HEK293 (cell line): ENCODE results near the gene LSP1.

Experiments used
- CTCF ChIA-PET: fragments of 350-600 bp; formaldehyde crosslinking; extraction: SDS; loops from one replicate; lab custom pipeline; 2021; ENCODE audit warnings: antibody characterized with exemption; lab: Yijun Ruan, JAX
- POLR2A ChIA-PET: fragments of 300-600 bp; formaldehyde crosslinking; extraction: SDS; loops from one replicate; lab custom pipeline; 2020; ENCODE audit warnings: antibody characterized with exemption, inconsistent platforms; lab: Yijun Ruan, JAX
- H3K27ac ChIP-seq: fragments of 200-500 bp; sonication (Bioruptor generic); 2 replicates; pipeline ENCODE4 v1.5.1; 2014; ENCODE audit warnings: low read depth, low read length, control low read depth, inconsistent platforms; ENCODE audit errors: extremely low read depth
- H3K36me3 ChIP-seq, 2 experiments: fragments of 200-500 bp in 1 of 2; sonication (Bioruptor generic) in 1 of 2; 1 replicate in 1 of 2; 2 replicates in 1 of 2; pipeline ENCODE4 v1.5.1; 2014 to 2017; ENCODE audit warnings: inconsistent platforms in 2 of 2, low read length in 2 of 2; ENCODE audit not compliant: control insufficient read depth in 2 of 2, insufficient read depth in 1 of 2
- H3K4me1 ChIP-seq: fragments of 200-500 bp; sonication (Bioruptor generic); 2 replicates; pipeline ENCODE4 v1.5.1; 2014; ENCODE audit warnings: mild to moderate bottlenecking, low read length, inconsistent platforms; ENCODE audit not compliant: control insufficient read depth, insufficient read depth
- H3K4me3 ChIP-seq: 2 replicates; pipeline ENCODE4 v1.5.1; 2011; ENCODE audit warnings: low read depth, mild to moderate bottlenecking, control low read depth, low read length, moderate library complexity
- H3K9me3 ChIP-seq: fragments of 200-500 bp; sonication (Bioruptor generic); 2 replicates; pipeline ENCODE4 v1.5.1; 2014; ENCODE audit warnings: low read depth, low read length, inconsistent platforms; ENCODE audit not compliant: control insufficient read depth, insufficient read depth
- FEZF1 ChIP-seq: fragments of 450-650 bp; formaldehyde crosslinking; IDR thresholded peaks from 2 replicates; pipeline ENCODE4 v1.5.1; 2016; ENCODE audit warnings: missing biosample characterization, missing genetic modification characterization
- GLIS1 ChIP-seq: fragments of 450-650 bp; formaldehyde crosslinking; IDR thresholded peaks from 2 replicates; pipeline ENCODE4 v1.5.1; 2016; ENCODE audit warnings: missing biosample characterization, missing genetic modification characterization
- GLIS2 ChIP-seq: fragments of 450-650 bp; formaldehyde crosslinking; IDR thresholded peaks from 2 replicates; pipeline ENCODE4 v1.5.1; 2016; ENCODE audit warnings: missing biosample characterization, missing genetic modification characterization
- MEIS1 ChIP-seq: sonication (generic); formaldehyde crosslinking; IDR thresholded peaks from 2 replicates; pipeline ENCODE4 v1.8.1; 2022; ENCODE audit warnings: missing genetic modification reagents, mild to moderate bottlenecking, borderline replicate concordance
- REPIN1 ChIP-seq: fragments of 450-650 bp; formaldehyde crosslinking; IDR thresholded peaks from 2 replicates; pipeline ENCODE4 v1.5.1; 2017; ENCODE audit warnings: missing biosample characterization, missing genetic modification characterization, low read depth
- SETDB1 ChIP-seq: IDR thresholded peaks from one replicate; pipeline ENCODE4 v1.6.1; 2017; ENCODE audit warnings: mild to moderate bottlenecking, low read length, moderate library complexity, mixed read lengths; ENCODE audit not compliant: insufficient read length
- ZBTB17 ChIP-seq: fragments of 450-650 bp; formaldehyde crosslinking; IDR thresholded peaks from 2 replicates; pipeline ENCODE4 v1.5.1; 2016; ENCODE audit warnings: missing biosample characterization, missing genetic modification characterization
- ZFHX2 ChIP-seq: fragments of 450-650 bp; formaldehyde crosslinking; conservative IDR thresholded peaks from 2 replicates; pipeline ENCODE4 v1.5.1; 2016; ENCODE audit warnings: missing biosample characterization, missing genetic modification characterization
- ZNF10 ChIP-seq: fragments of 450-650 bp; formaldehyde crosslinking; IDR thresholded peaks from 2 replicates; pipeline ENCODE4 v1.5.1; 2017; ENCODE audit warnings: missing biosample characterization, missing genetic modification characterization
- ZNF202 ChIP-seq: fragments of 450-650 bp; formaldehyde crosslinking; IDR thresholded peaks from 2 replicates; pipeline ENCODE4 v1.5.1; 2016; ENCODE audit warnings: missing biosample characterization, missing genetic modification characterization, borderline replicate concordance
- ZNF223 ChIP-seq: fragments of 450-650 bp; formaldehyde crosslinking; IDR thresholded peaks from 2 replicates; pipeline ENCODE4 v1.5.1; 2016; ENCODE audit warnings: missing biosample characterization, missing genetic modification characterization
- ZNF354C ChIP-seq: fragments of 450-650 bp; formaldehyde crosslinking; IDR thresholded peaks from 2 replicates; pipeline ENCODE4 v1.5.1; 2016; ENCODE audit warnings: missing biosample characterization, missing genetic modification characterization, low read depth, borderline replicate concordance
- ZNF366 ChIP-seq: fragments of 450-650 bp; formaldehyde crosslinking; conservative IDR thresholded peaks from 2 replicates; pipeline ENCODE4 v1.5.1; 2016; ENCODE audit warnings: missing biosample characterization, missing genetic modification characterization
- ZNF530 ChIP-seq: fragments of 450-650 bp; formaldehyde crosslinking; IDR thresholded peaks from 2 replicates; pipeline ENCODE4 v1.5.1; 2016; ENCODE audit warnings: low read depth, missing biosample characterization, missing genetic modification characterization
- ZNF544 ChIP-seq: fragments of 450-650 bp; formaldehyde crosslinking; IDR thresholded peaks from 2 replicates; pipeline ENCODE4 v1.5.0; 2017; ENCODE audit warnings: missing biosample characterization, missing genetic modification characterization
- ZNF558 ChIP-seq: fragments of 450-650 bp; formaldehyde crosslinking; IDR thresholded peaks from 2 replicates; pipeline ENCODE4 v1.5.1; 2016; ENCODE audit warnings: missing biosample characterization, missing genetic modification characterization
- ZNF585B ChIP-seq: fragments of 450-650 bp; formaldehyde crosslinking; IDR thresholded peaks from 2 replicates; pipeline ENCODE4 v1.5.1; 2016; ENCODE audit warnings: missing biosample characterization, missing genetic modification characterization
- ZNF837 ChIP-seq: fragments of 450-650 bp; formaldehyde crosslinking; IDR thresholded peaks from 2 replicates; pipeline ENCODE4 v1.5.1; 2016; ENCODE audit warnings: missing biosample characterization, missing genetic modification characterization
- ZNF843 ChIP-seq: fragments of 450-650 bp; formaldehyde crosslinking; IDR thresholded peaks from 2 replicates; pipeline ENCODE4 v1.5.1; 2016; ENCODE audit warnings: missing biosample characterization, missing genetic modification characterization
- ZSCAN23 ChIP-seq: fragments of 450-650 bp; formaldehyde crosslinking; IDR thresholded peaks from 2 replicates; pipeline ENCODE4 v1.5.1; 2016; ENCODE audit warnings: missing biosample characterization, missing genetic modification characterization
- ZSCAN30 ChIP-seq: fragments of 450-650 bp; IDR thresholded peaks from 2 replicates; pipeline ENCODE4 v1.5.1; 2018; ENCODE audit warnings: missing biosample characterization, mild to moderate bottlenecking, missing genetic modification characterization, moderate library complexity
- TF ChIP-seq, protein P1 (sequence below): IDR thresholded peaks from 2 replicates; pipeline ENCODE4 v1.6.1; 2011; ENCODE audit warnings: mild to moderate bottlenecking, low read depth, low read length, borderline replicate concordance
- TF ChIP-seq, protein P2 (sequence below): fragments of 450-650 bp; formaldehyde crosslinking; IDR thresholded peaks from 2 replicates; pipeline ENCODE4 v1.5.1; 2017; ENCODE audit warnings: missing biosample characterization, missing genetic modification characterization

The LSP1 gene

DNA sequence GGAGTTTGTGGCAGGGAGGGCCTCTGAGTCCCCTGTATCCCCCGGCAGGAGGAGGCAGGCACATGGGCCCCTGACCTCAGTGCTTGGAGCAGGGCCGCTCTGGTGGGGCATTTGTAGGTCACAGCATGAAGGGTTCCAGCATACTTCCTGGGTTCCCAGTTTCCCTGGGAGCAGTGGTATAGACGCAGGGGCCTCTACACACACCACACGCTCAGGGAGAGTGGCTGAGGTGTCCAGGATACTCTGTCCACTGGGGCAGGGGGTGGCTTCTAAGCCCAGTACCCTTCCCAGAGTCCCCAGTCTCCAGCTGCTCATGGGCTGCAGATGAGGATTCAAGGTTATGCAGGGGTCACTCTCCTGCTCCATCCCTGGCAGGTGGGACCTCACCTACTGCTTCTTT, 6.1 kb downstream of the LSP1 start:
- no peaks in the 10 kb centered on the region for H3K36me3 ChIP-seq

DNA sequence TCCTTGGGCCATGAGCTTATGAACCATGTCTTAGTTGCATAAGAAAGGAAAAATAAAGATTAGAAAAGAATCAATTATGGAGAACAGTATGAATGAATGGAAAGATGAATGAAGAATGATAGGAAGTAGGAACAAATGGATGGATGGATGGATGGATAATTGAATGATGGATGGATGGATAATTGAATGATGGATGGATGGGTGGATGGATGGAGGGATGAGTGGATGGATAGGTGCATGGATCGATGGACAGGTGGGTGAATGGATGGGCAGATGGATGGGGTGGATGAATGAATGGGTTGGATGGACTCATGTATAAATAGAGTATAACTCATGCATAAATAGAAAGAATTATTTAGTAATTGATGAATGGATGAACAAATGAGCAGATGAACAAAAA, 7.2 kb downstream of the LSP1 start:
- ChIA-PET POLR2A (no interaction called here), CTCF (interaction anchor here (0.5 to 1.0 kb wide), 5 partner anchors 19 to 453 kb away, joined by 3 to 7 read pairs (median 3); no protein-coding TSS in a partner anchor)
- TF ChIP-seq ZNF366: peak; percentile 91
- TF ChIP-seq ZBTB17: peak; percentile 76
- no peak for TF ChIP-seq ZNF354C (tag by site-specific recombination)

More for the DNA sequence above, 6.1 kb downstream of the LSP1 start:
- no peaks in the 10 kb centered on the region for H3K4me1 ChIP-seq
- CTCF ChIA-PET: interaction anchor here (0.8 to 1.0 kb wide), 3 partner anchors 143 to 292 kb away, joined by 3 read pairs; no protein-coding TSS in a partner anchor
- H3K4me3 ChIP-seq: no peak overlapping the region
- POLR2A ChIA-PET: no interaction called here
- H3K27ac ChIP-seq: no peak overlapping the region
- no peak for TF ChIP-seq ZNF202 (tag by site-specific recombination)
- no peak for TF ChIP-seq ZNF223 (tag by site-specific recombination)
- no peak for TF ChIP-seq REPIN1 (tag by site-specific recombination)
- TF ChIP-seq, protein P1, sequence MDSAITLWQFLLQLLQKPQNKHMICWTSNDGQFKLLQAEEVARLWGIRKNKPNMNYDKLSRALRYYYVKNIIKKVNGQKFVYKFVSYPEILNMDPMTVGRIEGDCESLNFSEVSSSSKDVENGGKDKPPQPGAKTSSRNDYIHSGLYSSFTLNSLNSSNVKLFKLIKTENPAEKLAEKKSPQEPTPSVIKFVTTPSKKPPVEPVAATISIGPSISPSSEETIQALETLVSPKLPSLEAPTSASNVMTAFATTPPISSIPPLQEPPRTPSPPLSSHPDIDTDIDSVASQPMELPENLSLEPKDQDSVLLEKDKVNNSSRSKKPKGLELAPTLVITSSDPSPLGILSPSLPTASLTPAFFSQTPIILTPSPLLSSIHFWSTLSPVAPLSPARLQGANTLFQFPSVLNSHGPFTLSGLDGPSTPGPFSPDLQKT: no peak
- no peaks in the 10 kb centered on the region for H3K9me3 ChIP-seq

DNA sequence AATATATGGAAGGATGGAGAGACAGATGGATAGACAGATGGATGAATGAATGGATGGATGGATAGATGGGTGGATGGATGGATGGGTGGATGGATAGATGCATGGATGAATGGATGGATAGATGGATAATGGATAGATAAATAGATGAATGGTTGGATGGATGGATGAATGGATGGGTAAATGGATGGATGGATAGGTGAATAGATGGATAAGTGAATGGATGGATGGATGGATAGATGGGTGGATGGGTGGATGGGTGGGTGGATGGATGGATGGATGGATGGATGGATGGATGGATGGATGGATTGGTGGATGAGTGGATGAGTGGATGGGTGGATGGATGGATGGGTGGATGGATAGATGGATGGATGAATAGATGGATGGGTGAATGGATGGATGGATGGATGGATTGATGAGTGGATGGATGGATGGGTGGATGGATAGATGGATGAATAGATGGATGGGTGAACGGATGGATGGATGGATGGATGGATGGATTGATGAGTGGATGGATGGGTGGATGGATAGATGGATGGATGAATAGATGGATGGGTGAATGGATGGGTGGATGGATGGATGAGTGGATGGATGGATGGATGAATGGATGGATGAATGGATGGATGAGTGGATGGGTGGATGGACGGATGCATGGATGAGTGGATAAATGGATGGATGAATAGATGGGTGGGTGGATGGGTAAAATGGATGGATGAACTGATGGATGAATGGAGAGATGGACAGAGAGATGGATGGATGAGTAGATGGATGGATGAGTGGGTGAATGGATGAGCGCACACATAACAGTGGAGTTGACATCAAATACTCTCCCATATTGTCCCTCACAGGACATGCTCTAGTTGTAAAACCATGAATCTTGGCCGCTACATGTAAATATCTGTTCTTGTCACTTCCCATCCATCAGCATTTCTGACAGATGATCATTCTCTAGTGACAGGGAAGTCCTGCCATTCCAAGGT, 8.8 kb downstream of the LSP1 start:
- H3K36me3 ChIP-seq: no peaks in the 10 kb centered on the region
- H3K4me3 ChIP-seq: no peak overlapping the region
- H3K4me1 ChIP-seq: no peaks in the 10 kb centered on the region
- no peak overlapping the region for H3K27ac ChIP-seq
- ChIA-PET POLR2A (no interaction called here), CTCF (interaction anchor here (0.5 to 0.6 kb wide), 3 partner anchors 14 to 290 kb away, joined by 3 to 5 read pairs (median 5); no protein-coding TSS in a partner anchor)
- TF ChIP-seq FEZF1 (tag by site-specific recombination): no peak
- peak; percentile 98 for TF ChIP-seq ZNF366
- peak; percentile 99 for TF ChIP-seq ZBTB17
- TF ChIP-seq ZSCAN23 (tag by site-specific recombination): no peak
- no peak for TF ChIP-seq ZNF585B (tag by site-specific recombination)
- TF ChIP-seq, protein P2, sequence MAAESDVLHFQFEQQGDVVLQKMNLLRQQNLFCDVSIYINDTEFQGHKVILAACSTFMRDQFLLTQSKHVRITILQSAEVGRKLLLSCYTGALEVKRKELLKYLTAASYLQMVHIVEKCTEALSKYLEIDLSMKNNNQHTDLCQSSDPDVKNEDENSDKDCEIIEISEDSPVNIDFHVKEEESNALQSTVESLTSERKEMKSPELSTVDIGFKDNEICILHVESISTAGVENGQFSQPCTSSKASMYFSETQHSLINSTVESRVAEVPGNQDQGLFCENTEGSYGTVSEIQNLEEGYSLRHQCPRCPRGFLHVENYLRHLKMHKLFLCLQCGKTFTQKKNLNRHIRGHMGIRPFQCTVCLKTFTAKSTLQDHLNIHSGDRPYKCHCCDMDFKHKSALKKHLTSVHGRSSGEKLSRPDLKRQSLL (tag by site-specific recombination): no peak
- TF ChIP-seq SETDB1: no peak
- H3K9me3 ChIP-seq: no peaks in the 10 kb centered on the region

More for the DNA sequence above, 7.2 kb downstream of the LSP1 start:
- no peaks in the 10 kb centered on the region for H3K9me3 ChIP-seq
- H3K4me3 ChIP-seq: no peak overlapping the region
- no peaks in the 10 kb centered on the region for H3K4me1 ChIP-seq
- H3K36me3 ChIP-seq: no peaks in the 10 kb centered on the region
- H3K27ac ChIP-seq: no peak overlapping the region

DNA sequence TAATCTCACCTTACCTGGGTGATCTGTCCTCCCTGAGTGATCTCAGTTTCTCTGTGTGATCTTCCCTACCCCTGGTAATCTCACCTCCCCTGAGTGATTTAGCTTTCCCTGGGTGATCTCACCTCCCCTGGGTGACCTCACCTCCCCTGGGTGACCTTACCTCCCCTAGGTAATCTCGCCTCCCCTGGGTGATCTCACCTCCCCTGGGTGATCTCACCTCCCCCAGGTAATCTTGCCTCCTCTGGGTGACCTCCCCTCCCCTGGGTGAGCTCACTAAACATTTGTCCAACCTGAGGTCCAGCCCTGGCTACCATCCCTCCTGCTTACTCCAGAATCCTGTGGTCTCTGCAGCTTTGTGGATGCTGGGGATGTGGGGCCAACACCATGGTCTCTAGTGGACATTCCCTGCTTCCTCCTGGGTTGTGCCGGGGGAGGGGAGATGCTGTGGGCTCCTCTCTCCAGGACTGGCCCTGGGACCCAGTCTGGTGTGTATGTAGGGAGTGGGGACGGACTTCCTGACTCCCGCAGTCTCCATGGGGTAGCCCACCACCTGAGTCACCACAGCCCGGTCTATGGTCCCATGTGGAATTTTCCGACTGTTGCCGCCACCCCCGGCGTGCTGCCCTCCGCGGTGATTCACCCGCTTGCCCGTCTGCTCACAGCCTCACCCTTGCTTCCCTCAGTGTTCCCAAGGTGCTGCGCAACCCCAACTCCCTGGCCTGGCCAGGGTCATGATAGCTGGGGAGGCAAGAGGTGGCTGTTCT, 9.9 kb downstream of the LSP1 start:
- Histone ChIP-seq H3K36me3 (no peaks in the 10 kb centered on the region), H3K9me3 (no peaks in the 10 kb centered on the region), H3K4me1 (no peaks in the 10 kb centered on the region), H3K4me3 (no peak overlapping the region), H3K27ac (no peak overlapping the region)
- ChIA-PET POLR2A (no interaction called here), CTCF (interaction anchor here (0.5 to 0.6 kb wide), 4 partner anchors 13 to 1095 kb away, joined by 3 to 5 read pairs (median 4); no protein-coding TSS in a partner anchor)
- TF ChIP-seq ZNF10 (tag by site-specific recombination) (no peak), ZFHX2 (peak; percentile 12; the same call in 1 of the 2 replicates), GLIS2 (tag by site-specific recombination) (0 out of 2 replicates have a peak, but pooled peaks have one; percentile 26), MEIS1 (CRISPR knock-in tag) (no peak), ZSCAN30 (tag by site-specific recombination) (no peak), ZNF843 (tag by site-specific recombination) (no peak), ZBTB17 (no peak), ZNF837 (tag by site-specific recombination) (no peak), ZNF544 (tag by site-specific recombination) (no peak), GLIS1 (peak; percentile 96), ZNF558 (tag by site-specific recombination) (no peak), ZNF530 (tag by site-specific recombination) (no peak)
